Astrocyte of the spinal cord (primary cell): Measurements from ENCODE around the gene MCM3.

Experiments used
- DNase-seq: peaks from one replicate; pipeline ENCODE4 v3.0.0; 2011; ENCODE audit warnings: low read depth, low spot score
- H3K4me3 ChIP-seq: 2 replicates; pipeline ENCODE4 v1.5.1; 2011; ENCODE audit warnings: low read depth, mild to moderate bottlenecking, low read length, moderate library complexity
- CTCF ChIP-seq: IDR thresholded peaks from 2 replicates; pipeline ENCODE4 v1.5.1; 2012; ENCODE audit warnings: low read depth, mild to moderate bottlenecking, low read length, inconsistent platforms
- in situ Hi-C: cut with HindIII; loops from 2 replicates; pipeline ENCODE4 v1.10.0; 2017; ENCODE audit warnings: low sequenced_read_pairs

MCM3 gene

GRCh38 chr6:52283111-52283510, 1.4 kb downstream of the MCM3 start:
- H3K4me3 ChIP-seq = no peak overlapping the region

DNA sequence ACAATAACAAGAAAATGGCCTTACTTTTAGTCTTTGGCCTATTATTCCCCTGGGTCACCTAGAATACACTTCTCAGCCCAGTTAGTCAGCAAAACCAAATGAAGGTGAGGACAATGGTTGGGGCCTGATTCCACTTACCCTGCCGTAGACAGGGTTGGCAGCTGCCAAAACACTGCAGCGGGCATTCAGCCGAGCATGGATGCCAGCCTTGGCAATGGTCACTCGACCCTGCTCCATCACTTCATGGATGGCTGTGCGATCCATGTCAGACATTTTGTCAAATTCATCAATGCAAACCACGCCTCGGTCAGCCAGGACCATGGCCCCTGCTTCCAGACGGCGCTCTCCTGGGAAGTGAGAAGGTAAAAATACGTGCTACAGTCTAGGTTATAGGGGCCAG, 8.4 kb downstream of the MCM3 start:
- no peak overlapping the region for H3K4me3 ChIP-seq
- in situ Hi-C loops = loop anchor here (25.0 kb wide), 1 partner anchor 386 kb away; the partner anchor contains the start of gene TMEM14A
- no peak for TF ChIP-seq CTCF
- DNase-seq = no peak

More at GRCh38 chr6:52283111-52283510, 1.4 kb downstream of the MCM3 start:
- in situ Hi-C loops = loop anchor here (25.0 kb wide), 1 partner anchor 379 kb away; the partner anchor contains the start of gene TMEM14A
- DNase-seq = no peak
- TF ChIP-seq CTCF = no peak

- H3K4me3 ChIP-seq = no peak overlapping the region
- DNase-seq = no peak
- in situ Hi-C loops = no loop called here
- no peak for TF ChIP-seq CTCF
Measured at GRCh38 chr6:52271852-52272460, 12.6 kb downstream of the MCM3 start.

DNA sequence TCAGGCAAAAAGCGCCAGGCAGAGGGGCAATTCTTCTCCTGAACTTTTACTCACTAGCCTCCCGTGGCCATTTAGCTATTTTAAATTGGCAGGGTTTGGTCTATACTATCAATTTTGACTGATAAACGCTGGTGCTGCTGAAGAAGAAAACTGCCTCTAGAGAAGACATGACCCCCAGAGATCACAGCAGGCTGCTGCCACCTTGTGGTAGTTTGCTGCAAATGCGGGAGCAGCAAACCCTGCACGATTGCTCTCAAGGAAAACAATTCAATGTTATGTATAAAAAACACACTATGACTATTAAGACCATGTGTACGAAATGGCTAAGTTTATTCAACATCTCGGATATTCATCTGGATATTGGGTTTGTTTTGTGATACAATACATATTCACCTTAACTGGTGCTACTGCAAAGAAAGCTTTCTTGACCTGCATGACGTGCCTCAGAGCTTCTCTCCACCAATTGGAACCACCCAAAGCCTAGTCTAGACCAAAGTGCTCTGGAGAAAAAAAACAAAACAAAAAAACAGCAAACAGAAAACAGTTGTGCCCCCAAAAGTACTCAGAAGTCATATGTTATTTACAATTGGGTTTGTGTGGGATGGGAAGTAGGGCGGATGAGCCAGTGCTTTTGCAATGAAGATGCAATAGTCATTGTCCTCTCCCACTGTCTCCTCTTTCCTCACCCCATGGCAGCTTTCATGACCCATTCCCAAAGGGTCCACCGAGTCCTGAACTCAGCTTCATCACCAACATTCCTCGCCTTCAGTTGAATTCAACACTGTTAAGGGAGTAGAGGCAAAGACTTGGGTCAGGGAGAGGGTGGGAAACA, 20.6 kb downstream of the MCM3 start:
- in situ Hi-C loops = no loop called here
- peak; percentile 65 for DNase-seq
- TF ChIP-seq CTCF = peak; percentile 99
- H3K4me3 ChIP-seq = no peak overlapping the region

DNA sequence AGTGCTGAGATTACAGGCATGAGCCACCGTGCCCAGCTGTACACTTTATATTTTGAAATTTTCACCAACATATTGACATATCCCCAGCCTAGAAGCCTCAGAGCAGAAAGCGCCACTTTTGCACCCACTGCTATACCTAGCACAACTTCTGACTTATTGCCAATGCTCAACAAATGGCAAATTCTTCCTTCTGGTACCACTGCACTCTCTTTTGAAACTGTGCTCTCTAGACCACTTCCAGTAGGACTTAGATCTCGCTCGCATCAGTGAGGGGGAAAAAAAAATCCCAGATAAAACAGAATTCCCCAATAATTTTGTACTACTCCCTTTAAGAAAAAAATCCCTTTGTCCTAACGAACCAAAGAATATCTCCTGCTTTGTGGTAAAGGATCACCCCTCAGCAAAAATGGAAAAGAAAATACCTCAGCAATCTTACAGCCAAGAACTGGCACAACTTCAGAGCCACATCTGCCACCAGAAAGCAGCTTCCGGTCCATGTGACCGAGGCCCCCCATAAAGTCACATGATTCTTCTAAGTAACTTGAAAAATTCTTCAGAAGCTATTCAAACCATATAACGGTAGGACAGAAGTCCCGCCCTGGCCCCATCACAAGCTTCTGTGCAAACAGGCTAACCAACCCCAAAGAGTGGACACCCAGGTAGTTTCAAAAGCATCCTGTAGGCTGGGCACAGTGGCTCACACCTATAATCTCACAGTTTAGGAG, 21.8 kb downstream of the MCM3 start:
- TF ChIP-seq CTCF = no peak
- DNase-seq = no peak
- no peak overlapping the region for H3K4me3 ChIP-seq
- in situ Hi-C loops = no loop called here

DNA sequence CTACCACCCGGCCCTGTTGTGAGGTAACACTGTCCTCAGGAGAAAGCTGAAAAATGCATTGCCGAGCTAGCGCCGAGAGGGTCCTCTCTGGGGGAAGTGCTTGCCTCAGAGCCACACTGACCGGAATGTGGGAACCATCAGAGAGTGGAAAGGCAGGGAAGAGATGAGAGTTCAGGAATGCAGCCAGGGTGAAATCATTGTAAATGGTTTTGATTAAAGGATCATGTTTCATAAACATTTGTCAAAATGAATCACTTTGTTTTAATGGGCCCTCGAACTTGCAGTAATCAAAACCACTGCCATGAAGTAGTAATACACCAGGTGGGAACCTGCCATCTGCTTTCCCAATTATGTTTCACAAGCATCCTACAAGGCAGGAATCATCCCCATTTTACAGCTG, 23.3 kb downstream of the MCM3 start:
- DNase-seq = peak; percentile 26
- in situ Hi-C loops = no loop called here
- H3K4me3 ChIP-seq = no peak overlapping the region
- no peak for TF ChIP-seq CTCF
